ENCODE results near the gene CREBL2. TPM values are rescaled to one million over a fixed set of nuclear protein-coding genes. Genes with fewer than 3 reads are reported as not detected.

Gene CREBL2
- total and polyA plus RNA-seq, 10 donors: 14.3 to 76.0 (median 49.2) TPM

DNA sequence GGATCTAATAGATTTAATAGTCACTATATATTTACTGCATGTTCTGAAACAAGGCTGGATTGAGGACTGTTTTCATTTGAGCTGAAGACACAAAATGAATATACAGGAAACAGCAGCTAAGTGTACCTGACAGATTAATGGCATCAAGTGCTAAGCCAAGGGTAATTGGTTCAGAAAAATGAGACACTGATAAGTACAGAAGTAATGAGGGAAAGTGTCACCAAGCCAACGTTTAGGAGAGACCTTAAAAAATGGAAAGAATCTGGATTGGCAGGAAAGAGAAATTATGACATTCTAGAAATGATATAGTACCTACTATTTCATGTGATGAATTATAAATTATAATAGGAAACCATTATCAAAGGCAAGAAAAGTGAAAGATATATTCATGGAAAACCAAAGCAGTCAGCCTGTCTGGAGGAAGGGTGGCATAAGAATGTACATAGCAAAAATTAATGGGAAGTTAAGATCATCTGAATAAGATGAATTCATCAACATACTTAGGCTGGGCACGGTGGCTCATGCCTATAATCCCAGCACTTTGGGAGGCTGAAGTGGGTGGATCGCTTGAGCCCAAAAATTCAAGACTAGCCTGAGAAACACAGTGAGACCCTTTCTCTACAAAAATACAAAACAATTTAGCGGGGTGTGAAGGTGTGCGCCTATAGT lies 28.0 kb upstream of the CREBL2 start:
- Histone ChIP-seq H3K9me3 (no peaks in the 10 kb centered on the region), H3K4me1 (peaks cover 0 to 39% (median 15%) of the 10 kb centered on the region in 6 donors), H3K27ac (peak overlapping the region in 3 of 8 donors; percentile 46 to 67 (median 50)), H3K36me3 (no peaks in the 10 kb centered on the region), H3K27me3 (replicated peaks in 1 of 7) (no peaks in the 10 kb centered on the region), H3K4me3 (peak overlapping the region in 1 of 8 donors; percentile 3)
- TF ChIP-seq POLR2AphosphoS5 (IDR thresholded peaks at IDR 0.05) (no peak), POLR2A (IDR thresholded peaks at IDR 0.05) (no peak), CTCF (IDR thresholded peaks at IDR 0.05 in 8 of 11, conservative IDR thresholded peaks at IDR 0.05 in 3 of 11) (no peak)
- DNase-seq: no peak
- intact Hi-C loops (cut with DNase I; ENCODE audit: low total_unique reads): no loop called here
- WGBS, 5 donors: 76 to 86% (median 81%) methylated on average over 5 of the region's 5 CpGs

GRCh38 chr12:12585115-12585863 lies 26.4 kb upstream of the CREBL2 start:
- Histone ChIP-seq H3K4me3 (no peak overlapping the region), H3K36me3 (no peaks in the 10 kb centered on the region), H3K27ac (peak overlapping the region in 7 of 8 donors; percentile 2 to 57 (median 28)), H3K27me3 (replicated peaks in 1 of 7) (no peaks in the 10 kb centered on the region), H3K4me1 (peaks cover 0 to 39% (median 15%) of the 10 kb centered on the region in 6 donors), H3K9me3 (no peaks in the 10 kb centered on the region)
- no peak for DNase-seq
- WGBS, 5 donors: 51 to 70% (median 66%) methylated on average over 2 of the region's 2 CpGs
- intact Hi-C loops (cut with DNase I; ENCODE audit: low total_unique reads): no loop called here
- TF ChIP-seq POLR2AphosphoS5 (IDR thresholded peaks at IDR 0.05) (peak in 1 of 3 donors; percentile 52), POLR2A (IDR thresholded peaks at IDR 0.05) (no peak), CTCF (IDR thresholded peaks at IDR 0.05 in 8 of 11, conservative IDR thresholded peaks at IDR 0.05 in 3 of 11) (no peak)

DNA sequence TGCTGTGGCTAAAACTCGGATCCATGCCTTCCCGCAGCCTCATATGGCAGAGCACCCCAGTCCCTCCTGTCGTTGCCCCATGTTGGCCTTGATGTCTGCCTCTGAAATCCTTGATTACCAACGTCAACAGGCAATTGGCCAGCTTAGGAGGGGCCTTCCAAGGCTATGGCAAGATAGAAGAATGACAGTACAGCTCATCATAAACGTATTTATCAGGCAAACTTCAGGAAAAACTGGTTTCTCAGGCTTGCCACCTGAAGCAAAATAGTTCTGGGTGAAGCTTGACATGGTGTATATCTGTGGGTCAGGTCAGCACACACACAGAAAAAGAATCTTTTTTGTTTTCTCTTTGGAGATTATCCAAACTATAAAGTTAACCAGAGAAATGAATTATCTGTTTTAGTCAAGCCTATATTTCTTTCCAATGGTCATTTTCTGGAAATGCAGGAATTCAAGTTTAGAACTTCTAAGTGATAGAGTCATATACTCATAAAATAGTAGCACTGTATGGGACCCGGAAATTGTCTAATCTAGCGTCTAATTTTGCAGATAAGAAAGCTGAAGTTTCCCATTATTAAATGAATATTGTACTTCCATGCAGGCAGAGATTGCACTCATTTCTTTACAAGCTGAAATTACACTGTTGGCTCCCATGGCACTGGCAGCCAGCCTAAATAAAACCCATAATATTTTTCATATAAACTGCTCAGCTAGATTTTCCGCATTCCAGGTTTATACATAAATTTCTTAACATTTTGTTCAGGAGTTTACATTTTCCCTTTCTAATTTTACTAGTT lies 24.6 kb upstream of the CREBL2 start:
- no peaks in the 10 kb centered on the region for H3K36me3 ChIP-seq
- no peak overlapping the region for H3K4me3 ChIP-seq
- H3K4me1 ChIP-seq: peaks cover 0 to 36% (median 15%) of the 10 kb centered on the region in 6 donors
- TF ChIP-seq CTCF (IDR thresholded peaks at IDR 0.05 in 8 of 11, conservative IDR thresholded peaks at IDR 0.05 in 3 of 11) (no peak), POLR2AphosphoS5 (IDR thresholded peaks at IDR 0.05) (no peak), POLR2A (IDR thresholded peaks at IDR 0.05) (no peak)
- DNase-seq: no peak
- no peaks in the 10 kb centered on the region for H3K9me3 ChIP-seq
- intact Hi-C loops (cut with DNase I; ENCODE audit: low total_unique reads): no loop called here
- no peak overlapping the region for H3K27ac ChIP-seq
- no peaks in the 10 kb centered on the region for H3K27me3 ChIP-seq (replicated peaks in 1 of 7)
- 77 to 89% (median 85%) methylated on average over 8 of the region's 8 CpGs for WGBS, 5 donors

All from spleen (tissue), 11 donors.